BJ (cell line): Measurements from ENCODE around the gene MRAS. TPM values are rescaled to one million over a fixed set of nuclear protein-coding genes. Genes with fewer than 3 reads are reported as not detected.

Source experiments
- CTCF ChIA-PET: fragments of 350-600 bp; formaldehyde crosslinking; extraction: SDS; loops from one replicate; lab custom pipeline; 2021; ENCODE audit warnings: antibody characterized with exemption, inconsistent platforms; lab: Yijun Ruan, JAX
- POLR2A ChIA-PET: fragments of 300-600 bp; sonication (Branson Sonifier 250); formaldehyde crosslinking; extraction: SDS; loops from one replicate; lab custom pipeline; 2021; ENCODE audit warnings: antibody characterized with exemption; lab: Charles Lee
- DNase-seq: peaks from one replicate; pipeline ENCODE4 v3.0.0-alpha.2; 2011; ENCODE audit warnings: low read depth
- H3K27me3 ChIP-seq: 2 replicates; pipeline ENCODE4 v1.6.0; 2011; ENCODE audit warnings: low read length; ENCODE audit not compliant: control insufficient read depth, insufficient read depth
- H3K36me3 ChIP-seq: 2 replicates; pipeline ENCODE4 v1.5.1; 2011; ENCODE audit warnings: low read length; ENCODE audit not compliant: control insufficient read depth, insufficient read depth
- H3K4me3 ChIP-seq: 2 replicates; pipeline ENCODE4 v1.5.1; 2011; ENCODE audit warnings: low read depth, mild to moderate bottlenecking, control low read depth, low read length
- CTCF ChIP-seq: IDR thresholded peaks from 2 replicates; pipeline ENCODE4 v1.5.1; 2011; ENCODE audit warnings: low read depth, mild to moderate bottlenecking, control low read depth, inconsistent platforms, low read length, moderate library complexity; ENCODE audit not compliant: insufficient read depth
- polyA plus RNA-seq: library from polyadenylated mRNA; depleted of rRNA; stranded (reverse); fragments of >200 nt; gene quantifications from 2 replicates; pipeline ENCODE4 v1.2.3, GENCODE V29; 2011

Gene MRAS
- polyA plus RNA-seq, 1 experiment: 99.8 TPM

DNA sequence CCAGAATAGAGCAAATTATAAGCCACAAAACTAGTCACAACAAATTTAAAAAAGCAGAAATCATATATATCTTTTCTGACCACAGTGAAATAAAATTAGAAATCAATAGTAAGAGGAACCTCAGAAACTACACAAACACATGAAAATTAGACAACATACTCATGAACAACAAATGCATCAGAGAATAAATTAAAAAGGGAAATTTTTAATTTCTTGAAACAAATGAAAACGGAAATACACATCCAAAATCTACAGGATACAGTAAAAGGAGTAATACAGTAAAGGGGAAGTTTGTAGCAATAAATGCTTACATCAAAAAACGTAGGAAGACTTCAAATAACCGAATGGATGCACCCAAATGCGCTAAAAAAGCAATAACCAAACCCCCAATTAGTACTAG lies 37.9 kb upstream of the MRAS start:
- no peak overlapping the region for H3K4me3 ChIP-seq
- no peaks in the 10 kb centered on the region for H3K36me3 ChIP-seq
- H3K27me3 ChIP-seq: 0 out of 2 replicates have a peak, but pooled peaks cover 1% of the 10 kb centered on the region
- ChIA-PET POLR2A (no interaction called here), CTCF (no interaction called here)
- no peak for DNase-seq
- no peak for TF ChIP-seq CTCF

DNA sequence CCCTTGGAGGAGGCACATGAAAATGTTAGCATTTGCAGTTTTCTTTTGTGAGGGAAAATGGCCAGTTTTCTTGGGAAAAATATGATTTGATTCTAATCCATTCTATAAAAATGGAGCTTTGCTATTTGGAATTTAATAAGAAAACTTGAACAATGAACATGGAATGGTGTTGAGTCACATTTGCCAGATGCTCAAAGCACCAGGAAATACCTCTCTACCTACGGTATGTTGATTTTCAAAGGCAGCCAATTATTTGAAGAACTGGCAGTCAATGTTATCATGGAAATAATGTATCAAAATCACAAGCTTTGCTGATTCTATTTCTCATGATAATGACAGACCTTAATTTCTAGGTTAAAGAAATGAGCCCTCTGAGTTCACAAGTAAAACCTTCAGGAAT lies 33.6 kb upstream of the MRAS start:
- no peak for TF ChIP-seq CTCF
- DNase-seq: no peak
- no peaks in the 10 kb centered on the region for H3K36me3 ChIP-seq
- H3K4me3 ChIP-seq: no peak overlapping the region
- ChIA-PET POLR2A (no interaction called here), CTCF (interaction anchor here (0.6 to 3.3 kb wide), 6 partner anchors 11 to 601 kb away, joined by 3 to 11 read pairs (median 3); no protein-coding TSS in a partner anchor)
- no peaks in the 10 kb centered on the region for H3K27me3 ChIP-seq

- no peak overlapping the region for H3K4me3 ChIP-seq
- ChIA-PET POLR2A (no interaction called here), CTCF (interaction anchor here (0.8 to 1.0 kb wide), 2 partner anchors 8 to 100 kb away, joined by 3 to 4 read pairs; no protein-coding TSS in a partner anchor)
- no peak for DNase-seq
- no peaks in the 10 kb centered on the region for H3K36me3 ChIP-seq
- no peak for TF ChIP-seq CTCF
- peaks cover 2% of the 10 kb centered on the region; the same call in 1 of the 2 replicates for H3K27me3 ChIP-seq
Observed at GRCh38 chr3:138317687-138318086, 30.7 kb upstream of the MRAS start.

GRCh38 chr3:138323971-138324370 lies 24.4 kb upstream of the MRAS start:
- H3K27me3 ChIP-seq: peaks cover 3% of the 10 kb centered on the region; the same call in 1 of the 2 replicates
- ChIA-PET CTCF (interaction anchor here (1.1 to 1.5 kb wide), 2 partner anchors 94 to 591 kb away, joined by 3 read pairs; no protein-coding TSS in a partner anchor), POLR2A (no interaction called here)
- no peak for TF ChIP-seq CTCF
- DNase-seq: no peak
- H3K4me3 ChIP-seq: no peak overlapping the region
- H3K36me3 ChIP-seq: no peaks in the 10 kb centered on the region

DNA sequence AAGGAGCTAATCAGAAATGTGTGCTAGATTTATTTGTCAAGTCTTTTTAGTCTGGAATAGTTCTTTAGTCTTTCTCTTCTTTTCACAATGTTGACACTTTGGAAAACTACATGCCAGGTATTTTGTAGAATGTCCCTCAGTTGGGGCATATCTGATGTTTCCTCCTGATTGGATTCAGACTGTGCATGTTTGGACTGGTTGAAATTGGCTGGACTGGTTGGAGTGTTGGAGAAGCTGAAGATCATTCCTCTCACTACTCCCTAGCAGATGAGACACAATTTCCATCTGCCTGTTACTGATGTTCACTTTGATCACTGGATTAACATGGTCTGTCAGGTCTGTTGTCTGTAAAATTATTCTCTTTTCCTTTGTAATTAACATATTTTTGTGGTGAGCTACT lies 22.4 kb upstream of the MRAS start:
- TF ChIP-seq CTCF: no peak
- no peak for DNase-seq
- Histone ChIP-seq H3K27me3 (peaks cover 3% of the 10 kb centered on the region; the same call in 1 of the 2 replicates), H3K4me3 (no peak overlapping the region), H3K36me3 (no peaks in the 10 kb centered on the region)
- POLR2A ChIA-PET: no interaction called here
- CTCF ChIA-PET: interaction anchor here (1.0 to 1.4 kb wide), 3 partner anchors 9 to 44 kb away, joined by 3 read pairs; no protein-coding TSS in a partner anchor
